Gastroesophageal sphincter (tissue), 3 donors: ENCODE results near the gene CD6.

Experiments
- CTCF ChIP-seq, 4 experiments: fragments of 200-600 bp in 2 of 4; fragments of 450-650 bp in 2 of 4; sonication (generic) in 1 of 4; IDR thresholded peaks; one replicate each; pipeline ENCODE4 v1.5.1; 2017 to 2019; ENCODE audit warnings: antibody characterized with exemption in 4 of 4, mild to moderate bottlenecking in 2 of 4, moderate library complexity in 2 of 4
- POLR2A ChIP-seq, 2 donors: fragments of 450-650 bp; IDR thresholded peaks; one replicate each; pipeline ENCODE4 v1.6.1; 2017; ENCODE audit warnings: antibody characterized with exemption in 2 of 2, mild to moderate bottlenecking in 2 of 2, moderate library complexity in 1 of 2
- POLR2AphosphoS5 ChIP-seq: sonication (generic); formaldehyde crosslinking; IDR thresholded peaks from one replicate; pipeline ENCODE4 v1.6.1; 2017; ENCODE audit warnings: antibody characterized with exemption

- TF ChIP-seq CTCF (IDR thresholded peaks at IDR 0.05): no peak
- TF ChIP-seq POLR2AphosphoS5: no peak
- no peak for TF ChIP-seq POLR2A (IDR thresholded peaks at IDR 0.05)
Observed at GRCh38 chr11:60923800-60924109, 47.7 kb upstream of the CD6 start.
